Measurements from ENCODE around the gene LRRC8C. TPM values are rescaled to one million over a fixed set of nuclear protein-coding genes. Genes with fewer than 3 reads are reported as not detected.

LRRC8C gene
- total and polyA plus RNA-seq, 7 experiments from 2014 or later: 14.3 to 50.5 (median 27.3) TPM

DNA sequence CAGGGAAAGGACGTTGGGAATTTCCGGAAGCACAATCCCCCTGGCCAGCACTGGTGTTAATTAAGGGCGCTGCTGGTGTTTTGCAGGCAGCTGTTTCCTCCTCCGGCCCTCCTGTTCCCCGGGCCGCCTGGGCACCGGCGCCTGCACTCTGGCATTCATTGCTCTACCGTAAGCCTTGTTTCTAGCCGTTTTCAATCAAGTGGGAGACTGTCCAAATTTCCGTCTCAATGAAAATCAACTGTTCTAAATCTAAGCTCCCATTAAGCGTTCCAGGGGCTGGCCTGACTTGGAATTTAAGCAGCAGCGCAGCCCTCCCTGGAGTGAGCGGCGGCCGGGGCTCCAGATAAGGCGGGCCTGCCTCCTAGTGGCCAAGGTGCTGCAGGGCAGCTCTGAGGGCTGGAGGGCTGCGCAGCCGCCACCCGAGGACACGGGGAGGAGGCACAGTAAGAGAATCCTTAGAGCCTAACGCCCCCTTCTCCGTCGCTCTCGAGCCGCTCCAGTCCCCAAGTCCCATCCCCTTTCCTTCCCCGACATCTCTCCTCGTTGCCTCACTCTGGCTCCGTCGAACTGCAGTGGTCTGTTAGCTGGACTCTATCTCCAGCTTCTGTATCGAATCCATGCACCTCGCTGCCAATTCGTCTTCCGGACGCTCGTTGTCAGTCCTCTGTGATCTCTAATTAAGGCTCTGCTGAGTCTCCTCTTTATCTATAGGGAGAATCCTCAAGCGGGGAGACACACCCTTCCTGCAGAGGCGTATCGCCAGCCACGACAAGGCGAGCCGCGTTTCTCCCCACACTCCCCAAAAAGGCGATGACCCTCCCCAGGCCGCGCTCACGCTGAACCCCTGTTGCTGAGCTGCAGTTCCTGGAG, 130.1 kb downstream of the LRRC8C start:
- ATAC-seq (peak; percentile 100), DNase-seq (peak; percentile 76 to 88 (median 84))
- peaks cover 18 to 37% of the 10 kb centered on the region in 2 donors for H3K4me1 ChIP-seq (ENCODE audit: control insufficient read depth in 2 of 2, insufficient read depth in 2 of 2, low read length in 2 of 2)
- H3K27ac ChIP-seq (ENCODE audit: low read depth, low read length): peak overlapping the region; percentile 50
- no peaks in the 10 kb centered on the region for H3K36me3 ChIP-seq (ENCODE audit: control insufficient read depth in 2 of 3, insufficient read depth in 3 of 3, low read length in 3 of 3)
- H3K9me3 ChIP-seq (ENCODE audit: control insufficient read depth in 2 of 3, low read length in 3 of 3): no peaks in the 10 kb centered on the region
- POLR2A ChIA-PET: interaction anchor here (0.6 to 6.7 kb wide), 25 partner anchors 8 to 505 kb away, joined by 3 to 101 read pairs (median 4); partner anchors contain the start of genes LRRC8B and LRRC8C
- Mint-ChIP-seq H3K27me3 (peaks cover 0 to 4% (median 0%) of the 10 kb centered on the region in 5 donors), H3K27ac (peak overlapping the region; percentile 76 to 95 (median 89)), H3K36me3 (peaks cover 0 to 13% (median 0%) of the 10 kb centered on the region in 5 donors), H3K4me1 (peaks cover 34 to 57% (median 55%) of the 10 kb centered on the region in 7 donors), H3K4me3 (peak overlapping the region; percentile 76 to 96 (median 91)), H3K9me3 (no peaks in the 10 kb centered on the region)
- intact Hi-C loops (cut with micrococcal nuclease): loop anchor here (1.0 to 5.0 kb wide), 15 partner anchors 44 to 280 kb away; partner anchors contain the start of gene LRRC8B (in 2 of the 2)
- CTCF ChIA-PET: interaction anchor here (0.6 to 6.4 kb wide), 45 partner anchors 9 to 294 kb away, joined by 3 to 122 read pairs (median 5); partner anchors contain the start of gene LRRC8C
- peak overlapping the region; percentile 59 for H3K4me3 ChIP-seq (ENCODE audit: low read length)
- H3K27me3 ChIP-seq (ENCODE audit: control insufficient read depth in 2 of 2, insufficient read depth in 2 of 2, low read length in 2 of 2): no peaks in the 10 kb centered on the region

DNA sequence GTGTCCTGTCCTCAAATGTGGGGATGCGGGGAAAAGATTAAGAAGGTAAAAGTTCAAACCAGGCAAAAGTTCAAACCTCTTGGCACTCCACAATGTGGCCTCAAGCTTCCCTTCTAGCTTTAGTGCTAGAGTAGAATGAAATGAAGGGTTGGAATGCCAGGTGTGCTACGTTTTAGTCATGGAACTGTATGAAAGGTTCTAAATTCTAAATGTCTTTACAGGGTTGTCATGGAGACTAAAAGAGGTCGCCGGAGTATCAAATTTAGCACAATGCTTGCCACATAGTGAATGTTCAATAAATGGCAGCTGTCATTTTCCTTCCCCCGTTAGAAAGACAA, 130.7 kb downstream of the LRRC8C start:
- peak overlapping the region; percentile 59 for H3K4me3 ChIP-seq (ENCODE audit: low read length)
- peaks cover 0 to 12% (median 0%) of the 10 kb centered on the region in 5 donors for H3K36me3 Mint-ChIP-seq
- H3K9me3 ChIP-seq (ENCODE audit: control insufficient read depth in 2 of 3, low read length in 3 of 3): no peaks in the 10 kb centered on the region
- H3K4me1 ChIP-seq (ENCODE audit: control insufficient read depth in 2 of 2, insufficient read depth in 2 of 2, low read length in 2 of 2): peaks cover 12 to 31% of the 10 kb centered on the region in 2 donors
- intact Hi-C loops (cut with micrococcal nuclease): loop anchor here (1.0 to 5.0 kb wide), 15 partner anchors 44 to 280 kb away; partner anchors contain the start of gene LRRC8B (in 2 of the 2)
- no peak for ATAC-seq
- peak overlapping the region; percentile 76 to 96 (median 91) for H3K4me3 Mint-ChIP-seq
- peak overlapping the region; percentile 76 to 95 (median 89) for H3K27ac Mint-ChIP-seq
- peak overlapping the region; percentile 50 for H3K27ac ChIP-seq (ENCODE audit: low read depth, low read length)
- peaks cover 30 to 51% (median 49%) of the 10 kb centered on the region in 7 donors for H3K4me1 Mint-ChIP-seq
- H3K9me3 Mint-ChIP-seq: no peaks in the 10 kb centered on the region
- no peaks in the 10 kb centered on the region for H3K36me3 ChIP-seq (ENCODE audit: control insufficient read depth in 2 of 3, insufficient read depth in 3 of 3, low read length in 3 of 3)
- H3K27me3 ChIP-seq (ENCODE audit: control insufficient read depth in 2 of 2, insufficient read depth in 2 of 2, low read length in 2 of 2): no peaks in the 10 kb centered on the region
- peaks cover 0 to 4% (median 0%) of the 10 kb centered on the region in 5 donors for H3K27me3 Mint-ChIP-seq
- ChIA-PET CTCF (interaction anchor here (0.6 to 6.4 kb wide), 31 partner anchors 9 to 294 kb away, joined by 3 to 122 read pairs (median 7); partner anchors contain the start of gene LRRC8C), POLR2A (interaction anchor here (0.6 to 6.7 kb wide), 17 partner anchors 9 to 281 kb away, joined by 3 to 101 read pairs (median 6); partner anchors contain the start of genes LRRC8B and LRRC8C)
- no peak for DNase-seq

DNA sequence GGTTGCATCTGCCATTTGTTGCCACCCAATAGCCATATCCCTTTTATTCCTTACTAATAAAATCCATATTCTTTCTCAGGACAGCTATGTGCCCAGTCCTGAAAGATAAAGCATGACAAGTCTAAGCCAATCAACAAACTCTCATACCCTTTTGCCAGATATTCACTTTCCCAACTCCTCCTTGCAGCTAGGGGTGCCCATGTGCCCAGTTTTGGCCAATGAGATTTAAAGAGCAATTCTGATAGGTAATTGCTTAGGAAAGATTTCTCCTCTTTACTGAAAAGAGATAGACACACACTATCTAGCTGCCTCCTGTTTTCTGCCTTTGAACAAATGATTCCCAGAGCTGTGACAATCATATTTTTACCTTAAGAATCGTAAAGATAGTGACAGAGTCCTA, 132.9 kb downstream of the LRRC8C start:
- Histone ChIP-seq H3K27me3 (ENCODE audit: control insufficient read depth in 2 of 2, insufficient read depth in 2 of 2, low read length in 2 of 2) (no peaks in the 10 kb centered on the region), H3K36me3 (ENCODE audit: control insufficient read depth in 2 of 3, insufficient read depth in 3 of 3, low read length in 3 of 3) (no peaks in the 10 kb centered on the region), H3K27ac (ENCODE audit: low read depth, low read length) (no peak overlapping the region), H3K4me3 (ENCODE audit: low read length) (no peak overlapping the region), H3K4me1 (ENCODE audit: control insufficient read depth in 2 of 2, insufficient read depth in 2 of 2, low read length in 2 of 2) (peaks cover 4 to 16% of the 10 kb centered on the region in 2 donors), H3K9me3 (ENCODE audit: control insufficient read depth in 2 of 3, low read length in 3 of 3) (no peaks in the 10 kb centered on the region)
- H3K4me3 Mint-ChIP-seq: no peak overlapping the region
- H3K27ac Mint-ChIP-seq: no peak overlapping the region
- no peaks in the 10 kb centered on the region for H3K9me3 Mint-ChIP-seq
- DNase-seq (no peak), ATAC-seq (no peak)
- POLR2A ChIA-PET: interaction anchor here (1.0 to 6.7 kb wide), 4 partner anchors 23 to 157 kb away, joined by 3 to 101 read pairs (median 44); partner anchors contain the start of gene LRRC8C
- CTCF ChIA-PET: interaction anchor here (0.6 to 6.4 kb wide), 7 partner anchors 102 to 283 kb away, joined by 3 to 122 read pairs (median 3); partner anchors contain the start of gene LRRC8C
- intact Hi-C loops (cut with micrococcal nuclease): no loop called here
- H3K27me3 Mint-ChIP-seq: peaks cover 0 to 4% (median 0%) of the 10 kb centered on the region in 5 donors
- H3K36me3 Mint-ChIP-seq: peaks cover 0 to 8% (median 0%) of the 10 kb centered on the region in 5 donors
- peaks cover 17 to 31% (median 28%) of the 10 kb centered on the region in 7 donors for H3K4me1 Mint-ChIP-seq

DNA sequence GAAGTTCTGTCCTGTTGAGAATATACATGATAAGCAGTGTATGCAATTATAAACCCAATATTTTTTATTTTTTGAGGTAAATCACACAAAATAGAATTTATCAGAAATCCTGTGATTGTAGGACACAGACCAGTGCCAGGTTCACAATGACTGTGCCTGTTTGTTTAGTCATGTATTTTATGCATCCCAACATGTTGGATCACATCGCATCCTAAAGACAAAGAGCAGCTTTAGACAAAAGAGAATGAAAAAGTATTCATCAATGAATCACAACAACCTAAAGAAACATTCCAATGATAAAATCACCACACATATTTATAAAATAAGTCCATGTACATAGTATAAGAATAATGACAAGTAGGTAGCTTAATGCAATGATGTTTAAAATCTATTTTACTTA, 134.7 kb downstream of the LRRC8C start:
- Histone ChIP-seq H3K27ac (ENCODE audit: low read depth, low read length) (no peak overlapping the region), H3K4me1 (ENCODE audit: control insufficient read depth in 2 of 2, insufficient read depth in 2 of 2, low read length in 2 of 2) (peaks cover 2 to 6% of the 10 kb centered on the region in 2 donors), H3K36me3 (ENCODE audit: control insufficient read depth in 2 of 3, insufficient read depth in 3 of 3, low read length in 3 of 3) (no peaks in the 10 kb centered on the region), H3K4me3 (ENCODE audit: low read length) (no peak overlapping the region), H3K27me3 (ENCODE audit: control insufficient read depth in 2 of 2, insufficient read depth in 2 of 2, low read length in 2 of 2) (no peaks in the 10 kb centered on the region), H3K9me3 (ENCODE audit: control insufficient read depth in 2 of 3, low read length in 3 of 3) (no peaks in the 10 kb centered on the region)
- intact Hi-C loops (cut with micrococcal nuclease): no loop called here
- Mint-ChIP-seq H3K9me3 (no peaks in the 10 kb centered on the region), H3K36me3 (peaks cover 0 to 5% (median 0%) of the 10 kb centered on the region in 5 donors), H3K27ac (no peak overlapping the region), H3K4me3 (no peak overlapping the region), H3K4me1 (peaks cover 8 to 17% (median 15%) of the 10 kb centered on the region in 7 donors), H3K27me3 (peaks cover 0 to 4% (median 0%) of the 10 kb centered on the region in 5 donors)
- no peak for ATAC-seq
- ChIA-PET CTCF (no interaction called here), POLR2A (interaction anchor here (1.3 to 1.9 kb wide), 2 partner anchors 10 to 159 kb away, joined by 4 to 7 read pairs; no protein-coding TSS in a partner anchor)
- DNase-seq: no peak

Other genes with a start within 250 kb of the LRRC8C start
- 10 to 100 TPM in 4 of 5 experiments, 1 to 10 TPM in 1; 8.8 to 23.0 (median 17.1) TPM for gene LRRC8B, start 108.3 kb upstream of the LRRC8C start, total RNA-seq
- 10 to 100 TPM; 15.7 to 16.2 TPM for gene LRRC8B, start 108.3 kb upstream of the LRRC8C start, polyA plus RNA-seq
- gene LRRC8D, start 187.9 kb downstream of the LRRC8C start, total RNA-seq: 10 to 100 TPM; 21.1 to 42.6 (median 37.3) TPM
- gene LRRC8D, start 187.9 kb downstream of the LRRC8C start, polyA plus RNA-seq: 10 to 100 TPM; 47.7 to 65.7 TPM

Measured in naive thymus-derived CD4-positive, alpha-beta T cell (primary cell).